SU-DHL-6 (cell line): Measurements from ENCODE around the gene EEF1A2.
A peak's percentile ranks its signal among the peaks of the same experiment; 100 is the strongest.

ENCODE experiments used
- H2AFZ ChIP-seq: fragments of 200-600 bp; sonication (generic); 2 replicates; pipeline ENCODE4 v1.6.1; 2014; ENCODE audit warnings: low read depth, mild to moderate bottlenecking, moderate library complexity, mixed read lengths, antibody characterized with exemption, low read length; ENCODE audit not compliant: severe bottlenecking
- H3F3A ChIP-seq: fragments of 200-600 bp; shearing (Covaris generic); 2 replicates; pipeline ENCODE4 v1.6.0; 2016; ENCODE audit warnings: antibody characterized with exemption, mild to moderate bottlenecking; ENCODE audit not compliant: insufficient read depth
- H3K27ac ChIP-seq: fragments of 200-600 bp; sonication (generic); 2 replicates; pipeline ENCODE4 v1.5.1; 2016; ENCODE audit warnings: low read depth, mild to moderate bottlenecking, low read length, moderate library complexity, mixed read lengths
- H3K27me3 ChIP-seq: fragments of 200-600 bp; sonication (generic), shearing (Covaris generic); 2 replicates; pipeline ENCODE4 v1.6.0; 2014; ENCODE audit warnings: mild to moderate bottlenecking, low read length
- H3K36me3 ChIP-seq: fragments of 200-600 bp; sonication (generic); 2 replicates; pipeline ENCODE4 v1.6.1; 2014; ENCODE audit warnings: mild to moderate bottlenecking, low read length, mixed read lengths
- H3K4me2 ChIP-seq: fragments of 300-600, 200-600 bp; shearing (Covaris generic), sonication (generic); 2 replicates; pipeline ENCODE4 v1.6.0; 2014; ENCODE audit warnings: low read length, low read depth, mild to moderate bottlenecking; ENCODE audit not compliant: poor library complexity, severe bottlenecking
- H3K4me3 ChIP-seq: fragments of 200-600 bp; sonication (generic); 2 replicates; pipeline ENCODE4 v1.5.1; 2014; ENCODE audit warnings: antibody characterized with exemption, low read length, mild to moderate bottlenecking, mixed read lengths; ENCODE audit not compliant: insufficient read depth, poor library complexity, severe bottlenecking
- H3K79me2 ChIP-seq: fragments of 200-600 bp; sonication (generic); 2 replicates; pipeline ENCODE4 v1.6.1; 2014; ENCODE audit warnings: mild to moderate bottlenecking, low read length, moderate library complexity; ENCODE audit not compliant: insufficient read depth
- H3K9ac ChIP-seq: fragments of 200-600 bp; sonication (generic); 2 replicates; pipeline ENCODE4 v1.7.0; 2014; ENCODE audit warnings: mild to moderate bottlenecking, low read length
- H3K9me2 ChIP-seq: fragments of 200-600 bp; sonication (generic); replicated peaks from 2 replicates; pipeline ENCODE4 v1.6.1; 2014; ENCODE audit warnings: low read length; ENCODE audit not compliant: insufficient read depth
- H3K9me3 ChIP-seq: fragments of 200-600 bp; sonication (generic); 2 replicates; pipeline ENCODE4 v1.6.1; 2014; ENCODE audit warnings: low read length, mixed read lengths; ENCODE audit not compliant: insufficient read depth
- H4K20me1 ChIP-seq: fragments of 200-600 bp; sonication (generic); 2 replicates; pipeline ENCODE4 v1.6.1; 2014; ENCODE audit warnings: low read depth, mild to moderate bottlenecking, antibody characterized with exemption, low read length, moderate library complexity, mixed read lengths
- EZH2phosphoT487 ChIP-seq: fragments of 200-600 bp; sonication (generic), shearing (Covaris generic); conservative IDR thresholded peaks from 2 replicates; pipeline ENCODE4 v1.6.1; 2018; ENCODE audit warnings: mild to moderate bottlenecking, antibody characterized with exemption, low read length, moderate library complexity, mixed read lengths
- TF ChIP-seq, protein P1 (sequence below): fragments of 200-600 bp; sonication (generic); IDR thresholded peaks from one replicate; pipeline ENCODE4 v1.5.1; 2017; ENCODE audit warnings: antibody characterized with exemption, mild to moderate bottlenecking, low read length, moderate library complexity; ENCODE audit not compliant: insufficient read depth, poor library complexity, severe bottlenecking

Gene EEF1A2

DNA sequence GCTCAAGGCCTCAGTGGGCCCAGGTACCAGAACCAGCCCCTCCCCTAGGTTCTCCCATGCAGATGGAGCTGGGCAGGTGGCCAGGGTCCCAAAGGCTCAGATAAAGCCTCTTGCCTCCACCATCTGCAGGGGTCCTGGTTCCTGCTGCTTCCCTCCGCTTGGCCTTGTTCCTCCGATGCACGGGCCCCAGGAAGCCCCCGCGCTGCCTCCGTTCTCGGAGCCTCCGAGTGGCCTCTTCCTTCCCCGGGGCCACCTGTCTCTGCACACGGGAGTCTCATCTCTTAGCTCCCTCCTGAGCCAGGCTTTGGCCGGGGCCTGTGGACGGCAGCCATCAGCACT is 40.2 kb upstream of the EEF1A2 start:
- no peaks in the 10 kb centered on the region for H3K79me2 ChIP-seq
- H3K36me3 ChIP-seq, result no peaks in the 10 kb centered on the region
- H3K27me3 ChIP-seq, result no peaks in the 10 kb centered on the region
- no peak overlapping the region for H3K4me2 ChIP-seq
- H3K9me3 ChIP-seq, result no peaks in the 10 kb centered on the region
- H3K9ac ChIP-seq, result no peak overlapping the region
- H2AFZ ChIP-seq, result no peak overlapping the region
- H3K4me3 ChIP-seq, result no peak overlapping the region
- no peaks in the 10 kb centered on the region for H4K20me1 ChIP-seq
- TF ChIP-seq EZH2phosphoT487, result no peak
- TF ChIP-seq, protein P1, sequence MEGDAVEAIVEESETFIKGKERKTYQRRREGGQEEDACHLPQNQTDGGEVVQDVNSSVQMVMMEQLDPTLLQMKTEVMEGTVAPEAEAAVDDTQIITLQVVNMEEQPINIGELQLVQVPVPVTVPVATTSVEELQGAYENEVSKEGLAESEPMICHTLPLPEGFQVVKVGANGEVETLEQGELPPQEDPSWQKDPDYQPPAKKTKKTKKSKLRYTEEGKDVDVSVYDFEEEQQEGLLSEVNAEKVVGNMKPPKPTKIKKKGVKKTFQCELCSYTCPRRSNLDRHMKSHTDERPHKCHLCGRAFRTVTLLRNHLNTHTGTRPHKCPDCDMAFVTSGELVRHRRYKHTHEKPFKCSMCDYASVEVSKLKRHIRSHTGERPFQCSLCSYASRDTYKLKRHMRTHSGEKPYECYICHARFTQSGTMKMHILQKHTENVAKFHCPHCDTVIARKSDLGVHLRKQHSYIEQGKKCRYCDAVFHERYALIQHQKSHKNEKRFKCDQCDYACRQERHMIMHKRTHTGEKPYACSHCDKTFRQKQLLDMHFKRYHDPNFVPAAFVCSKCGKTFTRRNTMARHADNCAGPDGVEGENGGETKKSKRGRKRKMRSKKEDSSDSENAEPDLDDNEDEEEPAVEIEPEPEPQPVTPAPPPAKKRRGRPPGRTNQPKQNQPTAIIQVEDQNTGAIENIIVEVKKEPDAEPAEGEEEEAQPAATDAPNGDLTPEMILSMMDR, result no peak
- H3K9me2 ChIP-seq, result no peaks in the 10 kb centered on the region
- no peaks in the 10 kb centered on the region for H3F3A ChIP-seq
- no peak overlapping the region for H3K27ac ChIP-seq

DNA sequence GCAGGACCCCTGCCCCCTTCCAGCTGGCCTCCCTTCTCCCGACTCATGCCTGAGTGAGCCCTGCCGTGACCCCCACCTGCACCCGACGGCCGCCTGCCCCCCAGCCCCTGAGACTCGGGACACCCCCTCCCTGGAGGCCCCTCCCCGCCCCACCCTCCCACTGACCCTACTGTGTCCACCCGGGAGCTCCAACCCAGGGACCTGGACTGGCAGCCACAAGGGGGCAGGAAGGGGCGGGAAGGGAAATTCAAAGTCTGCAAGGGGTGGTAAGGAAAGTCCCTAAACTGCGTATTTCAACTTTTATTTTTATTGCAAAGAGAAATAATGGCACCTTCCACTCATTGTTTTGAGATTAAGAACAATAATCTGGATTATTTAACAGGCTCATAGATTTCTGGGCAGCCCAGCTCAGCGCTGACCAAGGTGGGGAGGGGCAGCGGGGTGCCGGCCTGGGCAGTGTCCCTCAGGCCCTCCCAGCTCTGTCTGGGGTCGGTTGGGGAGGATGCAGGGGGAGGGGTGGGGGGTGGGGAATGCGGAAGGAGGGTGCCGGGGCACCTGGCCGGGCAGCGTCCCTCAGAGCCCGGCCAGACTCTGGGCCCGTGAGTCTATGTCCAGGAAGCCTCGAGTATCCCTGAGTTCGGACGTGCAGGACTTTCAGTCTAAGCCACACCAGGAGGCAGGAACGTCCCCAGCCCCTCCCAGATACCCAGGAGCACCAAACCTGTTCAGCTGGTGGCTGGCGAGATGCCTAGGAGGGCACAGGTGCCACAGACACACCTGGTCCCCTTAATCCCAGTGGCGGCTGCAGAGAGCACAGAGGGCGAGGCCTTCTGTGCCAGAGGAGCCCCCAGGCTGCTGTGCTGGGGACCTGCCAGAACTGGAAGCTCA is 39.6 kb upstream of the EEF1A2 start:
- Histone ChIP-seq H2AFZ (no peak overlapping the region), H3K27ac (no peak overlapping the region), H4K20me1 (no peaks in the 10 kb centered on the region), H3F3A (no peaks in the 10 kb centered on the region), H3K4me3 (no peak overlapping the region), H3K36me3 (no peaks in the 10 kb centered on the region), H3K9me2 (no peaks in the 10 kb centered on the region), H3K79me2 (no peaks in the 10 kb centered on the region), H3K27me3 (no peaks in the 10 kb centered on the region), H3K4me2 (peak overlapping the region; percentile 69), H3K9ac (peak overlapping the region; percentile 56; the same call in 1 of the 2 replicates), H3K9me3 (no peaks in the 10 kb centered on the region)
- TF ChIP-seq, protein P1, result no peak
- no peak for TF ChIP-seq EZH2phosphoT487

DNA sequence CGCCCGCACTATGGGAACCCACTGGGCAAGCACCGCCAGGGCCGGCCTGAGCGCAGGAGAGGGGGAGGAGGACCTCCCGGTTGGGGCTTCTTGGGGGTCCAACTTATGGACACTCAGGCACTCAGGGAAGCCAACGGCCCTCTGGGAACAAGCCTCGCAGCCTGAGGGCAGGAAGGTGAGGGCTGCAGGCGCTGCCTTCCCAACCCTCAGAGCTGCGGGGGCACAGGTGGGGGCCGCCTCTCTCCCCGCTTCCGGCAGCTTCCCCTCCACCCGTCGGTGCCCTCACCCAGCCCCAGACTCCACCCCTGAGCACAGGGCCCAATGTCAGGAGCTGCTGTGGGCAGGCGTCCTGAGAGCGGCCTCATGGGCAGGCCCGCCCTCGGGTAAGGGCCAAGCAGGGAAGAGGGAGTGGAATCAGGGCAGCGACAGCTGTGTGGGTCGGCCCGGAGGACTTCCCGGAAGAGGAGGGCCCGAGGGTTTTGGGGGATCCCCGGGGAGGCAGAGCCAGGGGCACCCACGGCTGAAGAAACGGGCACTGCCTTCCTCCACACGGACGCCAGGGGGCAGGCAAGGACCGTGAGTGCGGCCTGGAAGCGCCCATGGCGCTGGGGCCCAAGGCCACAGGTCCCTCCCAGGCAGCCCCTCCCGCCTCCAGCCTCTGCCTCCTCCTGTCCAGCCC is 38.8 kb upstream of the EEF1A2 start:
- H3K27me3 ChIP-seq, result no peaks in the 10 kb centered on the region
- no peaks in the 10 kb centered on the region for H4K20me1 ChIP-seq
- H3K27ac ChIP-seq, result peak overlapping the region; percentile 57

More for the DNA sequence above, 38.8 kb upstream of the EEF1A2 start:
- Histone ChIP-seq H3K4me3 (peak overlapping the region; percentile 43), H3K4me2 (peak overlapping the region; percentile 69), H3K9ac (peak overlapping the region; percentile 56), H3K9me3 (no peaks in the 10 kb centered on the region), H3K36me3 (no peaks in the 10 kb centered on the region), H3F3A (no peaks in the 10 kb centered on the region), H3K79me2 (no peaks in the 10 kb centered on the region), H3K9me2 (no peaks in the 10 kb centered on the region), H2AFZ (peak overlapping the region; percentile 88)
- TF ChIP-seq EZH2phosphoT487, result no peak
- TF ChIP-seq, protein P1, result peak; percentile 89
